WERI-Rb-1 (cell line): ENCODE data around the gene PDIA6.

Source experiments
- DNase-seq: peaks from one replicate; pipeline ENCODE4 v3.0.0-alpha.2; 2020
- H3K27ac ChIP-seq: fragments of 250-450 bp; sonication (Bioruptor Pico); 2 replicates; pipeline ENCODE4 v1.5.1; 2020; ENCODE audit warnings: mild to moderate bottlenecking, moderate library complexity
- H3K27me3 ChIP-seq: fragments of 250-450 bp; sonication (Bioruptor Pico); 2 replicates; pipeline ENCODE4 v1.5.1; 2021; ENCODE audit warnings: mild to moderate bottlenecking, low read depth, moderate library complexity; ENCODE audit not compliant: insufficient read depth, severe bottlenecking
- H3K36me3 ChIP-seq: fragments of 250-450 bp; sonication (Bioruptor Pico); 2 replicates; pipeline ENCODE4 v1.5.1; 2020; ENCODE audit warnings: mild to moderate bottlenecking, moderate library complexity
- H3K4me3 ChIP-seq: 2 replicates; pipeline ENCODE4 v1.5.1; 2011; ENCODE audit warnings: low read depth, mild to moderate bottlenecking, control low read depth, low read length
- H3K9me3 ChIP-seq: fragments of 250-450 bp; sonication (Bioruptor Pico); 2 replicates; pipeline ENCODE4 v1.5.1; 2021; ENCODE audit warnings: mild to moderate bottlenecking, moderate library complexity; ENCODE audit not compliant: severe bottlenecking
- CTCF ChIP-seq: IDR thresholded peaks from 2 replicates; pipeline ENCODE4 v1.5.1; 2011; ENCODE audit warnings: low read depth, mild to moderate bottlenecking, control low read depth, inconsistent platforms, low read length

PDIA6 gene

DNA sequence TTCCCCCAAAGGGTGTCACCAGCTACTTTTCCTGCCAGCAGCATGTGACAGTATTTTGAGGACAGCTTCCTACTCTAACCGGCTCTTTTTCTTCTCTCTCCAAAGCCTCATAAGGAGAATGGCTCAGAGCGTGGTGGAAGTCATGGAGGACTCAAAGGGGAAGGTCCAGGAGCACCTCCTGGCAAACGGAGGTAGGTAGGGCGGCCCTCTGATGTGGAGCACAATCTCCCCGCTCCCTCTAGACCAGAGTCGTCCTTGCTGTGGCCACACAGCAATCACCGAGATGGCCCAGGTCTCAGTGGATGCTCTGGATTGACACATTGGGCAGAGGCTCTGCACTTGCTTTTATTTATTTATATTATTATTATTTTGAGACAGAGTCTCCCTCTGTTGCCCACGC, 58.7 kb downstream of the PDIA6 start:
- Histone ChIP-seq H3K27me3 (no peaks in the 10 kb centered on the region), H3K36me3 (no peaks in the 10 kb centered on the region)

GRCh38 chr2:10753156-10753555, 59.4 kb downstream of the PDIA6 start:
- Histone ChIP-seq H3K27me3 (no peaks in the 10 kb centered on the region), H3K27ac (no peak overlapping the region), H3K4me3 (no peak overlapping the region), H3K9me3 (no peaks in the 10 kb centered on the region), H3K36me3 (no peaks in the 10 kb centered on the region)
- DNase-seq: no peak
- TF ChIP-seq CTCF: no peak

More for the DNA sequence above, 58.7 kb downstream of the PDIA6 start:
- no peak for DNase-seq
- no peaks in the 10 kb centered on the region for H3K9me3 ChIP-seq
- no peak overlapping the region for H3K27ac ChIP-seq
- no peak overlapping the region for H3K4me3 ChIP-seq
- no peak for TF ChIP-seq CTCF

DNA sequence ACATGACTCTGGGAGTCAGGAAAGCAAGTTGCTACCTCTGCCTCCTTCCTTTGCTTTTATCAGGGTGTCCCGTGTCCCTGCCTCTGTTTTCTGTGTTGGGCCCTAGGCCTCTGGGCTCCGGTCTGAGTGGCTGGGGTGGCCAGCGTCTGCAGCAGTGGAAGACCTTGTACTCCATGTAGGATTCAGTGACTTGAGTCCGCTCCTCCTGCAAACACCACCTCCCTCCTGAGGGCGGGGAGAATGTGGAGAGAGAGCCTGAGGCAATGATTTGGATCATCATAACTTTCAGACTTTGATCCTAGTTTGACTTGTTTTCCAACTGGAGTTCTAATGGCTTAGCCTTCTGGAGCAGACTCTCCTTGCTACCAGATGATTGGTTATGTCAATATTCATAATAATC, 60.3 kb downstream of the PDIA6 start:
- no peaks in the 10 kb centered on the region for H3K9me3 ChIP-seq
- H3K4me3 ChIP-seq: no peak overlapping the region
- no peak for TF ChIP-seq CTCF
- no peak overlapping the region for H3K27ac ChIP-seq
- H3K36me3 ChIP-seq: no peaks in the 10 kb centered on the region
- no peaks in the 10 kb centered on the region for H3K27me3 ChIP-seq
- no peak for DNase-seq

DNA sequence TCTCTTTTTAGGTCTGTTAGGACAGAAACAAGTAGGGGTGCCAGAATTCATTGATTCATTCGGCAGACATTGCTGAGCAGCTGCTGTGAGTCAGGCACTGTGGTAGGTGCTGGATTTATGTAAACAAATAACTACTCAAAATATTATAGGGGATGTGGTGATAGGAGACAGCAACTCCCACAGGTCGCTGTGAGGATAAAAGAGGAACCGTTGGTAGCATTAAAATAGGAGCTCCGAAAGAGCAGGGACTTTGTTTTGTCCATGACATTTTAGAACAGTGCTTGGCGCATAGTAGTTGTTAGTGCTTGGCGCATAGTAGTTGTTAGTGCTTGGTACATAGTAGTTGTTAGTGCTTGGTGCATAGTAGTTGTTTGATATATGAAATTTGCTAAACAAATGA, 62.0 kb downstream of the PDIA6 start:
- H3K36me3 ChIP-seq: no peaks in the 10 kb centered on the region

DNA sequence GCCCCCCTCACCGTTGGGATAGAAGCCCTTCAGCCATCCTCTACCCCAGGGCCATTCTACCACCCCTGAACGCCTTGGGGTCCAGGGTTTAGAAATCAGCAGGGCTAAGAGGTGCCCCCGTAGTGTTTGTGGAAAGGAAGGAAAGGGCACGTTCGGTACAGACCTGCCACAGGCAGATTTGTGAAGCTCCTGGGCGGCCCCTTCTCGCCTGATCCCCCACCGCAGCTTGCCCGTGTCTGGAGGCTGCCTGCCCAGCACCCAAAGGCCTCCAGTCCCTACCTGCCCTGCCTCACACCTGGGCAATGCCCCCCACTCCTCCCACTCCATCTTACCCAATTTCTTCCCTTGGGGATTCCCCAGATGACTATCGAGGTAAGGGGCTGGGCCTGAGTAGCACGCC, 69.9 kb downstream of the PDIA6 start:
- no peak overlapping the region for H3K4me3 ChIP-seq
- no peak for TF ChIP-seq CTCF
- H3K27ac ChIP-seq: no peak overlapping the region
- DNase-seq: no peak
- H3K9me3 ChIP-seq: no peaks in the 10 kb centered on the region
- no peaks in the 10 kb centered on the region for H3K36me3 ChIP-seq
- H3K27me3 ChIP-seq: no peaks in the 10 kb centered on the region

More for the DNA sequence above, 62.0 kb downstream of the PDIA6 start:
- Histone ChIP-seq H3K4me3 (no peak overlapping the region), H3K27me3 (no peaks in the 10 kb centered on the region), H3K9me3 (no peaks in the 10 kb centered on the region), H3K27ac (no peak overlapping the region)
- TF ChIP-seq CTCF: no peak
- no peak for DNase-seq

- no peaks in the 10 kb centered on the region for H3K9me3 ChIP-seq
- DNase-seq: no peak
- no peak for TF ChIP-seq CTCF
- H3K27me3 ChIP-seq: no peaks in the 10 kb centered on the region
- H3K27ac ChIP-seq: no peak overlapping the region
- no peak overlapping the region for H3K4me3 ChIP-seq
- no peaks in the 10 kb centered on the region for H3K36me3 ChIP-seq
These were observed 71.4 kb downstream of the PDIA6 start for GRCh38 chr2:10741139-10741538.
